ENCODE measurements around the gene KRTAP13-1. TPM values are rescaled to one million over a fixed set of nuclear protein-coding genes. Genes with fewer than 3 reads are reported as not detected.

Gene KRTAP13-1
- total RNA-seq (2012; rRNA removed) (not detected in 2 replicates), polyA plus RNA-seq (2012; rRNA removed) (not detected in 2 replicates), Bru-seq, nascent RNA (not detected), BruChase-seq, experiment 1, labeled RNA remaining after a 6-hour chase (not detected), BruChase-seq, experiment 2, labeled RNA remaining after a 2-hour chase (not detected)
- not detected in 2 replicates for polyA plus RNA-seq (2012; cell fraction: cytosol; rRNA removed)
- not detected in 2 replicates for polyA plus RNA-seq (2012; cell fraction: nucleus; rRNA removed; ENCODE audit: low replicate concordance)
- long read RNA-seq: 0 reads

DNA sequence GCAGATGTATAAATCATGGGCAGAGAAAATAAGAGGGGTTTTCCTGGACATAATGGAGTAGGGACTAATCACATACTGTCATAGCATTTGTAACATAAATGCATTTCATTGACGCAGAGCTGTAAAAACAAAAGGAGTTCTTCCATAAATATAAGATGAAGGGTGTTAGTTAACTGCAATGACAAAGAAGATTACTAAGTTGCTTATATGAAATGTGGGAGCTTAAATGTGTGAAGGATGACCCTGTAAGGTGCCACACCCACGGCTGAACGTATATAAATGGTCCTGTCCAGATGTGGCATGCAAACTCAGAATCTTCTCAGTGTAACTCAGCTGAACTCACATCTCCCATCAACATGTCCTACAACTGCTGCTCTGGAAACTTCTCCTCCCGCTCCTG, at the start of gene KRTAP13-1:
Gene KRTAP13-1, plus strand, starts transcription at position 301 of the 400 bp plus-strand sequence. Its CDS starts 56 bp downstream, at position 357.
- WGBS, 2 experiments (ENCODE audit: extremely low coverage in 2 of 2, insufficient read length in 1 of 2): 0% methylated on average over 1 of the region's 4 CpGs; no CpG with 5 or more reads in 1 of the 2 experiments
- in situ Hi-C loops (cut with MboI; ENCODE audit: low sequenced_read_pairs): no loop called here
- Histone ChIP-seq H3K18ac (ENCODE audit: low read depth, low read length) (no peak within 1 kb of the TSS), H2AFZ (replicated peaks; ENCODE audit: low read length, poor library complexity) (no peak within 1 kb of the TSS), H3K79me1 (ENCODE audit: low read depth in 1 of 2, low read length in 2 of 2) (no peaks in the 10 kb centered on the region), H3K4ac (ENCODE audit: low read depth, low read length) (no peak within 1 kb of the TSS), H4K91ac (ENCODE audit: insufficient read depth, low read depth, low read length) (no peak within 1 kb of the TSS), H3K4me1 (ENCODE audit: control insufficient read depth, insufficient read depth, low read length) (no peaks in the 10 kb centered on the region), H2BK120ac (ENCODE audit: low read depth, low read length) (no peak within 1 kb of the TSS), H3K4me2 (ENCODE audit: low read depth, low read length) (no peak within 1 kb of the TSS), H2BK15ac (ENCODE audit: low read depth, low read length) (no peak within 1 kb of the TSS), H3K36me3 (ENCODE audit: control insufficient read depth, insufficient read depth, low read length) (no peaks in the 10 kb centered on the region), H3K56ac (ENCODE audit: extremely low read depth, insufficient read depth, low read length) (no peak within 1 kb of the TSS), H3K4me3 (ENCODE audit: insufficient read depth, low read depth, low read length) (no peak within 1 kb of the TSS), H2BK5ac (ENCODE audit: low read depth, low read length, poor library complexity, severe bottlenecking) (no peak within 1 kb of the TSS), H3K23ac (ENCODE audit: low read depth, low read length) (no peak within 1 kb of the TSS), H2BK20ac (ENCODE audit: low read depth, low read length) (no peak within 1 kb of the TSS), H3K27me3 (ENCODE audit: control insufficient read depth, insufficient read depth, low read length) (no peaks in the 10 kb centered on the region), H4K20me1 (ENCODE audit: insufficient read depth, low read length) (no peaks in the 10 kb centered on the region), H3K9me3 (ENCODE audit: control insufficient read depth, insufficient read depth, low read length) (peaks cover 9% of the 10 kb centered on the region), H3K14ac (replicated peaks; ENCODE audit: low read depth, low read length) (no peak within 1 kb of the TSS), H4K8ac (ENCODE audit: low read depth in 2 of 2, low read length in 2 of 2) (no peak within 1 kb of the TSS), H3K9ac (ENCODE audit: low read depth, low read length) (no peak within 1 kb of the TSS), H2AK9ac (replicated peaks; ENCODE audit: low read depth, low read length, poor library complexity) (no peak within 1 kb of the TSS), H4K5ac (ENCODE audit: low read depth, low read length) (no peak within 1 kb of the TSS), H2AK5ac (ENCODE audit: low read depth, low read length) (no peak within 1 kb of the TSS), H3K27ac (ENCODE audit: insufficient read depth, low read length) (no peak within 1 kb of the TSS), H3K9me1 (ENCODE audit: insufficient read depth, low read length) (no peaks in the 10 kb centered on the region)
- intact Hi-C loops (cut with micrococcal nuclease): no loop called here
- no TSS peak for BruUV-seq (replicated peaks)
- ChIA-PET POLR2A (ENCODE audit: unreplicated experiment) (no interaction called here), CTCF (interaction anchor here (0.6 kb wide), 1 partner anchor 498 kb away, joined by 3 read pairs; no protein-coding TSS in a partner anchor)
- no peak for ATAC-seq (ENCODE audit: low read depth)
- dilution Hi-C loops (cut with HindIII; ENCODE audit: low sequenced_read_pairs, unreplicated experiment): no loop called here
- no peak for DNase-seq
- TF ChIP-seq POLR2A (IDR thresholded peaks at IDR 0.05; ENCODE audit: low read depth, low read length): no peak
